GM10248 (cell line): ENCODE data around the gene AOPEP.

ENCODE experiments used
- CTCF ChIA-PET: fragments of 300-600 bp; sonication (Branson Sonifier 250); formaldehyde crosslinking; extraction: SDS; loops from one replicate; lab custom pipeline; 2021; ENCODE audit warnings: antibody characterized with exemption; lab: Yijun Ruan, JAX
- POLR2A ChIA-PET: fragments of 350-650 bp; sonication (Branson Sonifier 250); formaldehyde crosslinking; extraction: SDS; loops from one replicate; lab custom pipeline; 2020; ENCODE audit warnings: antibody characterized with exemption; lab: Yijun Ruan, JAX
- DNase-seq: peaks from one replicate; pipeline ENCODE4 v3.0.0; 2012; ENCODE audit errors: extremely low spot score
- CTCF ChIP-seq: IDR thresholded peaks from 2 replicates; pipeline ENCODE4 v1.5.1; 2012; ENCODE audit warnings: mild to moderate bottlenecking, low read depth; ENCODE audit errors: extremely low read depth, missing control alignments, control extremely low read depth

AOPEP gene

GRCh38 chr9:94993160-94993820, 266.8 kb downstream of the AOPEP start:
- CTCF ChIA-PET = no interaction called here

GRCh38 chr9:94993821-94994165, 267.3 kb downstream of the AOPEP start:
- TF ChIP-seq CTCF = no peak
- POLR2A ChIA-PET = no interaction called here
- CTCF ChIA-PET = no interaction called here
- no peak for DNase-seq

More at GRCh38 chr9:94993160-94993820, 266.8 kb downstream of the AOPEP start:
- POLR2A ChIA-PET = no interaction called here
- no peak for DNase-seq
- TF ChIP-seq CTCF = no peak

- CTCF ChIA-PET = no interaction called here
- DNase-seq = no peak
- POLR2A ChIA-PET = no interaction called here
- no peak for TF ChIP-seq CTCF
Measured at GRCh38 chr9:94995048-94995693, 268.7 kb downstream of the AOPEP start.

- no peak for TF ChIP-seq CTCF
- ChIA-PET POLR2A (no interaction called here), CTCF (interaction anchor here (1.0 to 1.4 kb wide), 2 partner anchors 11 to 23 kb away, joined by 3 to 4 read pairs; no protein-coding TSS in a partner anchor)
- no peak for DNase-seq
Measured at GRCh38 chr9:94996641-94997040, 270.1 kb downstream of the AOPEP start.

GRCh38 chr9:94997727-94998126, 271.2 kb downstream of the AOPEP start:
- ChIA-PET POLR2A (no interaction called here), CTCF (interaction anchor here (2.0 kb wide), 1 partner anchor 10 kb away, joined by 4 read pairs; no protein-coding TSS in a partner anchor)
- DNase-seq = no peak
- no peak for TF ChIP-seq CTCF

- CTCF ChIA-PET = interaction anchor here (1.3 kb wide), 1 partner anchor 11 kb away, joined by 3 read pairs; no protein-coding TSS in a partner anchor
- POLR2A ChIA-PET = interaction anchor here (0.6 kb wide), 1 partner anchor 54 kb away, joined by 3 read pairs; no protein-coding TSS in a partner anchor
- no peak for TF ChIP-seq CTCF
- DNase-seq = no peak
Measured at GRCh38 chr9:94999832-95000231, 273.3 kb downstream of the AOPEP start.
